DND-41 (cell line): Measurements from ENCODE around the gene PARS2.

Experiments used
- CTCF ChIP-seq: IDR thresholded peaks from 2 replicates; pipeline ENCODE4 v1.5.1; 2012; ENCODE audit warnings: borderline replicate concordance, low read length, moderate library complexity, mild to moderate bottlenecking; ENCODE audit not compliant: poor library complexity, severe bottlenecking; ENCODE audit errors: extremely low read depth
- EZH2 ChIP-seq: IDR thresholded peaks from 3 replicates; pipeline ENCODE4 v1.6.1; 2012; ENCODE audit warnings: borderline replicate concordance, low read depth, mild to moderate bottlenecking, moderate library complexity, low read length, inconsistent platforms; ENCODE audit not compliant: severe bottlenecking

GRCh38 chr1:54709547-54710292 is 54.6 kb downstream of the PARS2 start:
- TF ChIP-seq CTCF (no peak), EZH2 (no peak)
